ENCODE results near the gene RSL24D1.

The RSL24D1 gene

GRCh38 chr15:55235546-55236036 is 38.9 kb upstream of the RSL24D1 start:
- no peak for TF ChIP-seq TAF1 (IDR thresholded peaks at IDR 0.05; ENCODE audit: borderline replicate concordance, insufficient read depth, low read length)
- TF ChIP-seq POLR2AphosphoS5 (IDR thresholded peaks at IDR 0.05; ENCODE audit: low read depth, low read length) = no peak
- TF ChIP-seq FOXP2 (optimal IDR thresholded peaks at IDR 0.05; ENCODE audit: borderline replicate concordance, extremely low read depth, extremely low read length, insufficient read depth) = no peak
- TF ChIP-seq REST (IDR thresholded peaks at IDR 0.05; ENCODE audit: insufficient read depth in 1 of 2, low read depth in 2 of 2, low read length in 2 of 2) = no peak
- TF ChIP-seq SIN3A (IDR thresholded peaks at IDR 0.05; ENCODE audit: borderline replicate concordance, insufficient read depth, low read length) = no peak

- no peak for TF ChIP-seq FOXP2 (optimal IDR thresholded peaks at IDR 0.05; ENCODE audit: borderline replicate concordance, extremely low read depth, extremely low read length, insufficient read depth)
Observed at GRCh38 chr15:55234800-55235104, 38.0 kb upstream of the RSL24D1 start.

GRCh38 chr15:55234104-55234799 is 37.5 kb upstream of the RSL24D1 start:
- TF ChIP-seq FOXP2 (optimal IDR thresholded peaks at IDR 0.05; ENCODE audit: borderline replicate concordance, extremely low read depth, extremely low read length, insufficient read depth) (no peak), POLR2AphosphoS5 (IDR thresholded peaks at IDR 0.05; ENCODE audit: low read depth, low read length) (no peak), TAF1 (IDR thresholded peaks at IDR 0.05; ENCODE audit: borderline replicate concordance, insufficient read depth, low read length) (no peak), SIN3A (IDR thresholded peaks at IDR 0.05; ENCODE audit: borderline replicate concordance, insufficient read depth, low read length) (no peak), REST (IDR thresholded peaks at IDR 0.05; ENCODE audit: insufficient read depth in 1 of 2, low read depth in 2 of 2, low read length in 2 of 2) (no peak)

- TF ChIP-seq TAF1 (IDR thresholded peaks at IDR 0.05; ENCODE audit: borderline replicate concordance, insufficient read depth, low read length) (no peak), POLR2AphosphoS5 (IDR thresholded peaks at IDR 0.05; ENCODE audit: low read depth, low read length) (no peak), SIN3A (IDR thresholded peaks at IDR 0.05; ENCODE audit: borderline replicate concordance, insufficient read depth, low read length) (no peak), REST (IDR thresholded peaks at IDR 0.05; ENCODE audit: insufficient read depth in 1 of 2, low read depth in 2 of 2, low read length in 2 of 2) (no peak), FOXP2 (optimal IDR thresholded peaks at IDR 0.05; ENCODE audit: borderline replicate concordance, extremely low read depth, extremely low read length, insufficient read depth) (no peak)
Observed at GRCh38 chr15:55231455-55231854, 34.7 kb upstream of the RSL24D1 start.

- TF ChIP-seq REST (IDR thresholded peaks at IDR 0.05; ENCODE audit: insufficient read depth in 1 of 2, low read depth in 2 of 2, low read length in 2 of 2) (no peak), TAF1 (IDR thresholded peaks at IDR 0.05; ENCODE audit: borderline replicate concordance, insufficient read depth, low read length) (no peak), FOXP2 (optimal IDR thresholded peaks at IDR 0.05; ENCODE audit: borderline replicate concordance, extremely low read depth, extremely low read length, insufficient read depth) (no peak), SIN3A (IDR thresholded peaks at IDR 0.05; ENCODE audit: borderline replicate concordance, insufficient read depth, low read length) (no peak), POLR2AphosphoS5 (IDR thresholded peaks at IDR 0.05; ENCODE audit: low read depth, low read length) (no peak)
Observed at GRCh38 chr15:55230953-55231352, 34.2 kb upstream of the RSL24D1 start.

All from PFSK-1 (cell line).